HG02759 (cell line): ENCODE data around the gene IQCN.

Experiments
- ATAC-seq: cut with Tn5 transposase; IDR thresholded peaks from one replicate; pipeline ENCODE4 v1.9.1; 2021; ENCODE audit warnings: mild to moderate bottlenecking, moderate library complexity; ENCODE audit not compliant: unreplicated experiment

The IQCN gene

GRCh38 chr19:18274219-18274780 lies at the start of gene IQCN:
TSS of gene IQCN (minus strand) at chr19:18274452. CDS start at chr19:18269478, 4,974 bp downstream.
- no peak for ATAC-seq

- peak; percentile 92 for ATAC-seq
Observed at GRCh38 chr19:18322759-18323460, 48.7 kb upstream of the IQCN start, which contains the start of gene LSM4. TSS of gene LSM4 (minus strand) at chr19:18323076. CDS start at chr19:18323020, 56 bp downstream.

GRCh38 chr19:18322318-18322758 lies 48.1 kb upstream of the IQCN start:
- ATAC-seq, result no peak

GRCh38 chr19:18321734-18322102 lies 47.5 kb upstream of the IQCN start:
- ATAC-seq, result no peak

GRCh38 chr19:18320865-18321733 lies 46.8 kb upstream of the IQCN start:
- ATAC-seq, result no peak

GRCh38 chr19:18319591-18320135 lies 45.4 kb upstream of the IQCN start:
- ATAC-seq, result no peak

GRCh38 chr19:18317961-18318800 lies 43.9 kb upstream of the IQCN start:
- no peak for ATAC-seq

GRCh38 chr19:18313398-18313797 lies 39.1 kb upstream of the IQCN start:
- ATAC-seq, result no peak

GRCh38 chr19:18312092-18312534 lies 37.9 kb upstream of the IQCN start:
- no peak for ATAC-seq

- no peak for ATAC-seq
Observed at GRCh38 chr19:18311502-18312091, 37.3 kb upstream of the IQCN start.

- ATAC-seq, result no peak
Observed at GRCh38 chr19:18310966-18311365, 36.7 kb upstream of the IQCN start.

- no peak for ATAC-seq
Observed at GRCh38 chr19:18310118-18310909, 36.1 kb upstream of the IQCN start.

- no peak for ATAC-seq
Observed at GRCh38 chr19:18309525-18310064, 35.3 kb upstream of the IQCN start.

GRCh38 chr19:18308948-18309325 lies 34.7 kb upstream of the IQCN start:
- ATAC-seq, result no peak

- no peak for ATAC-seq
Observed at GRCh38 chr19:18308051-18308947, 34.0 kb upstream of the IQCN start.

GRCh38 chr19:18307271-18307681 lies 33.0 kb upstream of the IQCN start:
- ATAC-seq, result no peak

GRCh38 chr19:18306888-18307260 lies 32.6 kb upstream of the IQCN start:
- no peak for ATAC-seq
